HEK293 (cell line): ENCODE measurements around the gene STK40.

Experiments used
- ZNF239 ChIP-seq: fragments of 450-650 bp; formaldehyde crosslinking; IDR thresholded peaks from 2 replicates; pipeline ENCODE4 v1.5.1; 2016; ENCODE audit warnings: missing biosample characterization, missing genetic modification characterization
- TF ChIP-seq, protein P1 (sequence below): fragments of 450-650 bp; formaldehyde crosslinking; IDR thresholded peaks from 2 replicates; pipeline ENCODE4 v1.5.1; 2017; ENCODE audit warnings: missing biosample characterization, missing genetic modification characterization

GRCh38 chr1:36352125-36352909 is 33.4 kb downstream of the STK40 start:
- TF ChIP-seq, protein P1, sequence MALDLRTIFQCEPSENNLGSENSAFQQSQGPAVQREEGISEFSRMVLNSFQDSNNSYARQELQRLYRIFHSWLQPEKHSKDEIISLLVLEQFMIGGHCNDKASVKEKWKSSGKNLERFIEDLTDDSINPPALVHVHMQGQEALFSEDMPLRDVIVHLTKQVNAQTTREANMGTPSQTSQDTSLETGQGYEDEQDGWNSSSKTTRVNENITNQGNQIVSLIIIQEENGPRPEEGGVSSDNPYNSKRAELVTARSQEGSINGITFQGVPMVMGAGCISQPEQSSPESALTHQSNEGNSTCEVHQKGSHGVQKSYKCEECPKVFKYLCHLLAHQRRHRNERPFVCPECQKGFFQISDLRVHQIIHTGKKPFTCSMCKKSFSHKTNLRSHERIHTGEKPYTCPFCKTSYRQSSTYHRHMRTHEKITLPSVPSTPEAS (tag by site-specific recombination) = no peak
- no peak for TF ChIP-seq ZNF239 (tag by site-specific recombination)
